Prostate gland (tissue), 2 donors: ENCODE measurements around the gene CNIH1.

ENCODE experiments used
- CTCF ChIP-seq, 4 experiments: fragments of 200-600 bp in 2 of 4; fragments of 450-650 bp in 2 of 4; sonication (generic) in 2 of 4; IDR thresholded peaks; 1 replicate in 3 of 4; 2 replicates in 1 of 4; pipeline ENCODE4 v1.5.1; 2016 to 2019; ENCODE audit warnings: antibody characterized with exemption in 4 of 4, mild to moderate bottlenecking in 2 of 4, moderate library complexity in 2 of 4
- POLR2AphosphoS5 ChIP-seq: sonication (generic); formaldehyde crosslinking; IDR thresholded peaks from one replicate; pipeline ENCODE4 v1.6.1; 2017; ENCODE audit warnings: antibody characterized with exemption

GRCh38 chr14:54395716-54396115 is 45.5 kb downstream of the CNIH1 start:
- TF ChIP-seq CTCF (IDR thresholded peaks at IDR 0.05) (no peak), POLR2AphosphoS5 (no peak)
